ENCODE results near the gene LIN52. TPM values are rescaled to one million over a fixed set of nuclear protein-coding genes. Genes with fewer than 3 reads are reported as not detected.

LIN52 gene
- total RNA-seq, 4 donors from 2014 or later: 5.6 to 11.3 (median 10.8) TPM

GRCh38 chr14:74176400-74176793 lies 91.6 kb downstream of the LIN52 start:
- no peak for ATAC-seq (ENCODE audit: low FRiP score)
- TF ChIP-seq CTCF (IDR thresholded peaks at IDR 0.05): no peak
- no peak for DNase-seq (ENCODE audit: low spot score)

GRCh38 chr14:74179856-74180255 lies 95.1 kb downstream of the LIN52 start:
- TF ChIP-seq CTCF (IDR thresholded peaks at IDR 0.05): no peak
- no peak for DNase-seq (ENCODE audit: low spot score)
- no peak for ATAC-seq (ENCODE audit: low FRiP score)

- no peak for TF ChIP-seq CTCF (IDR thresholded peaks at IDR 0.05)
- no peak for DNase-seq (ENCODE audit: low spot score)
Measured at GRCh38 chr14:74190927-74191575, 106.3 kb downstream of the LIN52 start.

GRCh38 chr14:74194506-74195274 lies 109.9 kb downstream of the LIN52 start:
- ATAC-seq (ENCODE audit: low FRiP score) (no peak), DNase-seq (ENCODE audit: low spot score) (no peak)
- no peak for TF ChIP-seq CTCF (IDR thresholded peaks at IDR 0.05)

More at GRCh38 chr14:74190927-74191575, 106.3 kb downstream of the LIN52 start:
- ATAC-seq (ENCODE audit: low FRiP score): no peak

GRCh38 chr14:74195623-74196022 lies 110.9 kb downstream of the LIN52 start:
- no peak for TF ChIP-seq CTCF (IDR thresholded peaks at IDR 0.05)
- ATAC-seq (ENCODE audit: low FRiP score) (no peak), DNase-seq (ENCODE audit: low spot score) (no peak)

GRCh38 chr14:74198441-74199234 lies 113.9 kb downstream of the LIN52 start:
- DNase-seq (ENCODE audit: low spot score): no peak
- TF ChIP-seq CTCF (IDR thresholded peaks at IDR 0.05): no peak
- no peak for ATAC-seq (ENCODE audit: low FRiP score)

Data from omental fat pad (tissue), 4 donors.